GM18498 (cell line): ENCODE data around the gene KLHDC7B.

Experiments used
- ATAC-seq: cut with Tn5 transposase; IDR thresholded peaks from one replicate; pipeline ENCODE4 v1.9.1; 2021; ENCODE audit warnings: mild to moderate bottlenecking, moderate library complexity; ENCODE audit not compliant: unreplicated experiment

Gene KLHDC7B

GRCh38 chr22:50547263-50547985, 1.7 kb downstream of the KLHDC7B start:
- no peak for ATAC-seq

GRCh38 chr22:50548040-50548920, 2.6 kb downstream of the KLHDC7B start:
- no peak for ATAC-seq

DNA sequence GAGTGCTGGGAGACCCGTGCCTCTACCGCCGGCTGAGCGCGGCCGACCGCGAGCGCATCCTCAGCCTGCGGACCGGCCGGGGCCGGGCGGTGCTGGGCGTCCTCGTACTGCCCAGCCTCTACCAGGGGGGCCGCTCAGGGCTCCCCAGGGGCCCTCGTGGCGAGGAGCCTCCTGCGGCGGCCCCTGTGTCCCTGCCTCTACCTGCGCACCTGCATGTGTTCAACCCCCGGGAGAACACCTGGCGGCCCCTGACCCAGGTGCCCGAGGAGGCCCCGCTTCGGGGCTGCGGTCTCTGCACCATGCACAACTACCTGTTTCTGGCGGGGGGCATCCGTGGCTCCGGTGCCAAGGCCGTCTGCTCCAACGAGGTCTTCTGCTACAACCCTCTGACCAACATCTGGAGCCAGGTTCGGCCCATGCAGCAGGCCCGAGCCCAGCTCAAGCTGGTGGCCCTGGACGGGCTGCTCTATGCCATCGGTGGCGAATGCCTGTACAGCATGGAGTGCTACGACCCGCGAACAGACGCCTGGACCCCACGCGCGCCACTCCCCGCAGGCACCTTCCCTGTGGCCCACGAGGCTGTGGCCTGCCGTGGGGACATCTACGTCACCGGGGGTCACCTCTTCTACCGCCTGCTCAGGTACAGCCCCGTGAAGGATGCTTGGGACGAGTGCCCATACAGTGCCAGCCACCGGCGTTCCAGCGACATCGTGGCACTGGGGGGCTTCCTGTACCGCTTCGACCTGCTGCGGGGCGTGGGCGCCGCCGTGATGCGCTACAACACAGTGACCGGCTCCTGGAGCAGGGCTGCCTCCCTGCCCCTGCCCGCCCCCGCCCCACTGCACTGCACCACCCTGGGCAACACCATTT, 3.5 kb downstream of the KLHDC7B start:
- no peak for ATAC-seq

DNA sequence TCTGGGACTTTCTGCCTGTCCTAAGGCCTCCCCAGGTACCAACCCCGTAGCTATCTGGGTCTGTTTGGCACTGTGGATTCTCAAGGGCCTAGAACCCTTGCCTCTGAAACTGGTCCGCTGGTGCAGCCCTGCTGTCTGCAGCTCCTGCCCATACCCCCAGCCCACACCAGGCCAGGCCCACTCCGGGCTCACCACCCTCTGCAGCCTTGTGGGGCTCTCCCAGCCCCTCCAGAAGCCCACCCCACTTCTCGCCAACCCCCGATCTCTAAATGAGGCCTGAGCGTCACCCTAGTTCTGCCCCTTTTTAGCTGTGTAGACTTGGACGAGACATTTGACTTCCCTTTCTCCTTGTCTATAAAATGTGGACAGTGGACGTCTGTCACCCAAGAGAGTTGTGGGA, 4.7 kb downstream of the KLHDC7B start:
- no peak for ATAC-seq

DNA sequence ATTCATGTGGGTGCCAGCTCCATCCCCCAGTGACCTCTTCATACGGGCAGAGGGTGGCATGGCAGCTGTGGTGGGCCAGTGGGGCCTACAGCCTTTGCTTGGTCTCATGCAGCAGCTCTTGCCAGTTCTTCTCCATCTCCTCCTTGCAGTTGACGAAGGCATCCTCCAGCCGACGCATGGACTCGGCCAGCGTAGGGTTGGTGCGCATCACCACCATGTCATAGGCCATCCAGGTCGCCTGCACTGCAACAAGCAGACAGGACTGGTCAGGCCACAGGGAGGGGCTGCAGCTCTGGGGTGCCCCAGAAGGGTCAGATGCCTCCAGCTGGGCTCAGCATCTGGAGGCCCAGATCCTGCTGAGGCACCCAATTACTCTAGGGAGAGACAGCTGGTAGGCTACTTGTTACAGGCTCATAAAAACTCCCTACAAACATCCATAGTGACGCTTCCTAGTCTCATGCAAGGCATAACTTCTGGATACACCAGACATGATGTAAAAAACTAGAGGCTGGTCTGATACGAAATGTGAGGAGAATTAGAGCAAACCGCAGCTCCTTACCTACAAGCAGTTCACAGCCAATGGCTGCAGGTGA, 5.6 kb downstream of the KLHDC7B start:
- no peak for ATAC-seq

GRCh38 chr22:50553310-50553709, 7.6 kb downstream of the KLHDC7B start:
- no peak for ATAC-seq

DNA sequence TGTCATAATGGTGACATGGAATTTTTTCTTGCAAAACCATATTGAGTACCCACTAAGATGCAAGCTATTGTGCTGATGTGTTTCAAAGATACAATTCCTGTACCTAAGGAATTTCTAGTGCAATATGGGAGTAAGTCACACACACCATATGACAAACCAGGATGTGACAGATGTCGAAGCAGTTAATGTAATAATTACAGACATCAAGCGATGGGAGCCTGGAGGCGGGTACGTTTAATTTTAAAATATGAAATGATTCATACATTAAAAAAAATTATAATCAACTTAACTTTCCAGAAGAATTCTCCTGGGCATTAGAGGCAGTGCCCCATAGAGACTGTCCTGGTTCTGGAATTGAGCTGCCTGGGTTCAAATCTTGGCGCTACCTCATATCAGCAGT, 11.0 kb downstream of the KLHDC7B start:
- ATAC-seq, result no peak

- ATAC-seq, result no peak
Observed at GRCh38 chr22:50560034-50560433, 14.3 kb downstream of the KLHDC7B start.

GRCh38 chr22:50561401-50562358, 16.0 kb downstream of the KLHDC7B start:
- no peak for ATAC-seq

- ATAC-seq, result peak; percentile 97
Observed at GRCh38 chr22:50562523-50563412, 17.1 kb downstream of the KLHDC7B start, which contains the start of gene SYCE3. TSS of gene SYCE3 (minus strand) at chr22:50562919. CDS start at chr22:50556405, 6,514 bp downstream.

DNA sequence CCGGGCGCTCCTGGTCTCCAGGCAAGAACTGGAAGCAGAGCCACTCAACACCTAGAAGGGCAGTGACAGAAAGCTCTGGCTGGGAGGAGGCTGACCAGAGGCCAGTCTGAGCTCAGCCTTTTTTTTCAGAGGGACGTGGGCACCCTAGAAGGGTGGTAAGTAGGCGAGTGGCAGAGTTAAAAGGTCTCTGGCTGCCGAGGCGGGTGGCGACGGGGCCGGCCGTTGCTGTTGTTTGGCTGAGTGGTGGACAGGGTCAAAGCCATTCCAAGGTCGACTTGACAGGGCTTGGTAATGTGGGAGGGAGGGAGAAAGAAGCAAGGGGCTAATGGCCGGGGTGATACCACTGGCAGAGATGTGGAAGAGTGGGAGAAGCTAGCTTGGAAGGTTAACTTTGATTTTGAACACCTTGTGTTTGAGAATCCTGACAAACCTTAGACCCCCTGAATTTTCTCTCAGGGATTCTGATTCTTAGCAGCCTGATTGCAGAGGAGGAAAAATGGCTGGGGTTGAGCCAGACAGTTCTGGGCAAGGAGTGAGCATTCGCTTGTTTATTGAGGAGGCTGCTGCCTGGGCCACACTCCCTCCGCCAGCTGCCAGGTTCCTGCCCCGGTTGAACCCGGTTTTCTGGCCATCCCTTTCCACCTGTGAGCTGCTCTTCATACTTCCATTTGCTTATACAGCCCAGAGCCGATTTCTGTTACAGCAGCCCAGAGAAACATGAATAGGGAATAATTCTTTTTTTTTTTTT, 17.9 kb downstream of the KLHDC7B start:
- ATAC-seq, result no peak

DNA sequence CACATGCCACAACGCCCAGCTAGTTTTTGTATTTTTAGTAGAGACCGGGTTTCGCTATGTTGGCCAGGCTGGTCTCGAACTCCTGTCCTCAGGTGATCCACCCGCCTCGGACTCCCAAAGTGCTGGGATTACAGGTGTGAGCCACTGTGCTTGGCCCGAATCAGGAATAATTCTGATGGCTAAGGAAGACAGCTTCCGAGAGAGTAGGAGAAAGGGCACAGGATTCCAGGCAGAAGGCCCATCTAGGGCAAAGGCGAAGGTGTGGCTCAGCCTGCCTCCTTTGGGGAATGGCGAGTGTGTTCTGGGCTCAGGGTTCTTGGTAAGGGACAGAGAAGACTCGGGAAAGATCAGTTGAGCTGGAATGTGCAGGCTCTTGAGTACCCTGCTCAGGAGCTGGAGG, 18.6 kb downstream of the KLHDC7B start:
- no peak for ATAC-seq

- ATAC-seq, result no peak
Observed at GRCh38 chr22:50567721-50568252, 22.1 kb downstream of the KLHDC7B start.

GRCh38 chr22:50568626-50569025, 22.9 kb downstream of the KLHDC7B start:
- no peak for ATAC-seq

- ATAC-seq, result no peak
Observed at GRCh38 chr22:50569041-50569459, 23.4 kb downstream of the KLHDC7B start.

DNA sequence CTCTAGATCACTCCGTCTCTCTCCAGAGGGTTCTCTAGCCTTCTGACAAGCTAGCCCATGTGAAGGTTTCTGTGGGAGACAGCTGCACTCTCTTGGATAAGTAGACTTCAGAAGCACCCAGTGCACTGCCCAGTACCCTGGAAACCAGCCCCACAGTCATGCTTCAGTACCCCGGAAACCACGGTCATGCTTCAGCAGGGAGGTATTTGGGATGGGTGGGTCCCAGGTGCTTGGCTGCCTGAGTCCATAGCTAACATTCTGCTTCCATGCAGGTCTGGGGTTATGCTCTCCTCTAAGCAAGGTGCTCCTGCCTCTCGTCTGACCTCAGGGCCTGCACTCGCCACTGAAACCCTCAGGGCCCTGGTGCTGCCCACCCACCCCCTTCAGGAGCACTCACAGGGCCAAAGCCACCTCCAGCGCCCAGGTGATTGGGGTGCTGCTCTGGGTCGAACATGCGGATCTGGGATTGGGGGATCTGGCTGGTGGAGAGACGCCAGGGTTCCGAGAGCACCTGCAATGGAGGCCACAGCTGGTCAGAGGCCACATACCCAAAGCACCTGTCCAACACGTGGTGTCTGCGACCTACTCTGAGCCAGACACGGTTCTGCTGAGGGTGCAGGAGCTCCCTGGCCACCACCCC, 24.3 kb downstream of the KLHDC7B start:
- ATAC-seq, result no peak

GRCh38 chr22:50570861-50571260, 25.2 kb downstream of the KLHDC7B start:
- no peak for ATAC-seq
